GM20431 (cell line): Measurements from ENCODE around the gene PTPN21.

Experiments used
- in situ Hi-C: fragments of 300-500 bp; cut with MseI, MboI; formaldehyde crosslinking; loops from one replicate; pipeline ENCODE4 v1.15.0; 2020; ENCODE audit warnings: low sequenced_read_pairs; ENCODE audit not compliant: unreplicated experiment

PTPN21 gene

DNA sequence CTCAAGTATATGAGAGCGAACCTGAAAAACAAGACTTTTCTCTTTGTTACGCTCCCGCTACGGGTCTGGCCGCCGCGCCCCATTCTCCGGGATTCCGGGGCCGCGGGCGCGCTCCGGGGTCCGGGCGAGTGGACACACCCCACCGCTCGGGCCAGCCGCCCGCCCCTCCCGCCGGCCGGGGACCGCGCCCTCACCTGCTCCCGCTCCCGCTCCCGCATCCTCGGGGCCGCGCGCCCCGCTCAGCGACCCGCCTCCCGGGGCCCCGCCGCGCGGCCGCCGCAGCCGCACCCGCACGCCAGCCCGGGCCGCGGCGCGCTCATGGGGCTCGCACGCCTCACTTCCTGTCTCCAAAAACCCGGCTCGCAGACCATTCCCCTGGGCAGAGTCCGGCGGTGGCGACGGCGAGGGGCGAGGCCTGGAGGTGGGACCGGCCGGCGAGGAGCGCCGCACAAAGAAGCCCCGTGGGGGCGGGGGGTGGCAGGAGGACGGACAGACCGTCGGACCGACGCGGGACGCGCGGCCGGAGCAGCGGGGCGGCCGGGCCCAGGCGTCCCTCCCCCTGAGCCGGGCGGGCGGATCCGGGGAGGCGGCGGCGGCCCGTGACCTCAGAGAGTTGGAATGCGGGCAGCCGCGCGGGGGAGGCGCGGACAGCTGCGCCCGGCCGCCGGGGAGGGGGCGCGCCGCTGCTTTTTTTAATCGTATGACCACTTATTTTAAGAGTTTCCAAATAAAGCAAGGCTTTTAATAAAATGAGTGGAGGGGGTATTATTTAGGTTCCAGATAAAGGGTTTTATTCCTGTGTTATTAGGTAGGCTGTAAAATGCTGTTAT lies at the start of gene PTPN21:
Gene PTPN21 (minus strand): TSS at position 551 of the 830 bp plus-strand sequence. CDS start 4,590 bp downstream, outside the sequence.
- in situ Hi-C loops = no loop called here

DNA sequence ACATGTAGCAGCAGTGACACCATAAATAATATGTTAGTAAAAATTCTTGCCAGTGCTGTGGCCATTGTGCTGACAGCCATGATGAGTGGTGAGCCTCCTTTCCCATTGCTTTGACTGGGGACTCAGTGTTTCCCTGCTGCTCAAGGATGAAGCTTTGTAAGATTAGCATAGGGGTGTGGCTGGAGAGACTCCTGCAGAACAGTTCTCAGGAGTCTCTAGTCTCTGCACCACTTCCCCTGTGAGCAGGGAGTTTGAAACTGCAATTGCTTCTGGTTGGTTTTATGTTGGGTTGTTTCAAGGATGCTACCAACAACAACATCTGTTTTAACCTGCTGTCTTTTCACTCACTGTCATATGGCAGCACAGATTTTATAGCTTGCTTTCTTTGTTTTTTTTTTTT lies 49.4 kb upstream of the PTPN21 start:
- in situ Hi-C loops = no loop called here

- in situ Hi-C loops = no loop called here
Observed at GRCh38 chr14:88599761-88600439, 45.1 kb upstream of the PTPN21 start.

DNA sequence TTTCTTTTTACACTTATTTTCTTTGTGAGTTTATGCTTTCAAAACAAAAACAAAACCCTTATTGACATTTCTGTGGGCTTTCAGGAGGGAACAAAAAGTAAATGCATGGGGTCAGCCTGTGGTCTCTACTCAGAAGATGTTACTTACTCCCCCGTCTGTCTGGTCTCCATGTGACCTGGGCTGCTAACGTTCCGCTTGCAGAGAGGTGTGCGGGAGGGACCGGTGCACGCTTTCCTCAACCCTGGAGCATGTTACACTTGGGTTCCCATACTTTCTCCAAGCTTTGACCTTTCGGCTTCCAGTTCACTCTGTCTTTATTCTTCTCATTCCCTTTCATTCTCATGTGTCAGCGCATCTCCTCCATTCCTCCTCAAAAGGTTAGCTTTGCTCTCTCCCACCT lies 44.5 kb upstream of the PTPN21 start:
- in situ Hi-C loops = no loop called here

- in situ Hi-C loops = no loop called here
Observed at GRCh38 chr14:88598097-88598675, 43.4 kb upstream of the PTPN21 start.

DNA sequence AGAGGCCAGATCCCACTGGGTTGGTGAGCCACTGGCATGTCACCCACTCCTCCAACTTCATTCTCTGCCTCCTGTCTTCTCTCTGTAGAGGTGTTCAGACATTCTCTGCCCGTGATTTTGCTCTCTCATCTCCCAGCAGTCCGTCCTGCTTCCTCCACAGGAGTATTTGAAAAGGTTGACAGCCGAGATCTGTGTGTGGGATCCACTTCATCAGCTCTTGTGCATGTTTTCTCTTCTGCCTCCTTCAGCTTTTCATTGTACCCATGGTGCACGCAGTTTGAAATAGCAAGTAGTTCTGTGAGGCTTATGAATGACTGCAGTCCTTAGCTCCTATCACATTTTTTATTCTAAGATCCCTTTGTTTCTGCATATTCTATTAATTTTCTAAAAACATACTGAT lies 42.8 kb upstream of the PTPN21 start:
- in situ Hi-C loops = no loop called here

DNA sequence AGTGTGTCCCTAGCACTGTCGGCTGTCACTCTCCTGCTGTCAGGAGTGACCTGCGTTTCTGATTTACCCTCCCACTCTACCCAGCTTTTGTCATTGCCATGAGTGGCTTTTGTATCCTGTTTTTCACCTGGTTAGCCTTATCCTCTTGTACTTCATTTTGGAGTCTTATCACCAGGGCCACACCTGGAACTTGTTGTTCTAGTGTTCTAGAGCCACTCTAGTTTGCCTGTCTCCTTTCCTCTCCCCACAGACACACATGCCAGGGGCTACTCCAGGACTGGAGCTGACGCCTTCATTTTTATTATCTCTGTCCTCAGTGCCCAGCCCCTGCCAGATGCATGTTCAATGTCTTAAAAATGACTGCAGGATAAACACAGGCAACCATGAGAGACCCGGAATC lies 42.2 kb upstream of the PTPN21 start:
- in situ Hi-C loops = no loop called here

GRCh38 chr14:88592031-88592430 lies 37.2 kb upstream of the PTPN21 start:
- in situ Hi-C loops = no loop called here

DNA sequence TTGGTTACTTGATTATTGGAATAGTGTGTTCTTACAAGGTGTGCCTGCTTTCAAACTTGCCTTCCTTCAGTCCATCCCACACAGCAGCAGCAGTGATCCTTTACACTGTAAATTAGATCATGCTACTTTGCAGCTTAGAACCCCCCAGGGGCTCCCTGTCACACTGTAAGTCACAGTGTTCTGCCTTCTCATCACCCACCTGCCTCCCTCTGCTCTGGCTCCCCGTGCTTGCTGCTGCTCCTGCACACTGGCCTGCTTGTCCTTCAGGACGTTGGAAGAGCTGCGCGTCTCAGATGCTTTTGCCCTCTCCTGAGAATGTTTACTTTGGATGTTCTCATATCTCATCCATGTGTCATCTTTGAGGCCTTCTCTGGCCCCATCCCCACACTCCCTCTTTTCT lies 35.4 kb upstream of the PTPN21 start:
- in situ Hi-C loops = no loop called here

DNA sequence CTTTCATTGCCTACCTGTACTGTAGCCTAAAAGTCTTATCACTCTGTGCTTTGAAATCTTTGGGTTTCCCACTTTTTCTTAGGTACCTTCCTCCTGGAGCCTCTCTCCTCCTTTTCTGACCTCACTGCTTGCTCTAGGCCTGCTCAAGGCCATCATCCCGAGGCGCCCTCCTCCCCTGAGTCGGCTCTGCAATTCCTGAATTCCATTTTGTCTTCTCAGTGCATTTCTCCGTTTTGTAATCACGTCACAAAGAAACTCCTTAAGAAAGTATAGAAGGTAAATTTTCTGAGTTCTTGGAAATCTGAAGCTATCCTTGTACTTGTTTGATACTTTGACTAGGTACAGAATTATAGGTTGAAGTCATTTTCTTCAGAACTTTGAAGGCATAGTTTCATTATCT lies 33.3 kb upstream of the PTPN21 start:
- in situ Hi-C loops = no loop called here

GRCh38 chr14:88584451-88584850 lies 29.6 kb upstream of the PTPN21 start:
- in situ Hi-C loops = no loop called here

DNA sequence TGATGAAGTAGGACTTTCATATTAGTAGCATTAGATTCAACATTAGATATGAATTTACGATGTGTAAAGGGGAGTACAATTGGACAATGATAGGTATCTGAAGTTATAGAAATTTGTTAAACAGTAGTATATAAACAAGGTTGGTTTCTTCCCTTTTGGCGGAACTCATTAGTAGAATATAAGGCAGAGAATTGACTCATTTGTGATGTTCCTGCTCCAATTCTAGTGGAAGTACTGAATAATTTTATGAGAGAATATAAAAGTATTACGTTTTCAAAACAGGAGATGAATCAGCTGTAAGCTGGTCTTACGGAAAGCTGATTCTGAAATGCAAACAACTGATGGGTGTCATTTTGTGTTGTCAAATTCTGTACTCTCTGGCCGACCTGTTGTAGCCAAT lies 21.4 kb upstream of the PTPN21 start:
- in situ Hi-C loops = no loop called here

DNA sequence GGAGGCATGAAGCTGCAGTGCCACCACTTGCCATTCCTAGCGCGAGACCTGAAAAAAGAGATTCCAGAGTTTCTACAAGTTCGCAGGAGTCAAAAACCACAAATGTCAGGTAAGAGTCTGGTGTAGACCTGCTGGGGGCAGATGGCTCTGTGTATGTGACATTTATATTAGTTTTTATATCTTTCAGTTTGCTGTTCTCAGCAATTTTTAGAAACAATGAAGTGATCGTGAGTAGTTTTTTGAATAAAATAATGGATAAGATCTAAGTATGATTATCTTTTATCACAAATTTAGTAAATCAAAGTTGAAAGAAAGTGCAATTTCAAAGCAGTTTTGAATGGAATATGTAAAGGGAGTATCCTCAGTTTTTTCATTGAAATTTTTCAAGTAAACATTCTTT lies 17.3 kb upstream of the PTPN21 start:
- in situ Hi-C loops = no loop called here

DNA sequence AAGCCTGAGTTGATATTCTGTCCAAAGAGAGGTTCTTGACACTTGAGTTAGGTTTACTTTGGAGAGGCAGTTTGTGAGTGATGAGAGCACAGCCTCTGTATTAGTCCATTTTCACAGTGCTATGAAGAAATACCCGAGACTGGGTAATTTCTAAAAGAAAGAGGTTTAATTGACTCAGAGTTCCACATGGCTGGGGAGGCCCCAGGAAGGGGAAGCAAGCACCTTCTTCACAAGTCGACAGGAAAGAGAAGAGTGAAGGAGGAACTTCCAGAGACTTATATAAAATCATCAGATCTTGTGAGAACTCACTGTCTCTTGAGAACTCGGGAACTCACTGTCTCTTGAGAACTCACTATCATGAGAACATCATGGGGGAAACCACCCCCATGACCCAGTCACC lies 13.4 kb upstream of the PTPN21 start:
- in situ Hi-C loops = no loop called here

DNA sequence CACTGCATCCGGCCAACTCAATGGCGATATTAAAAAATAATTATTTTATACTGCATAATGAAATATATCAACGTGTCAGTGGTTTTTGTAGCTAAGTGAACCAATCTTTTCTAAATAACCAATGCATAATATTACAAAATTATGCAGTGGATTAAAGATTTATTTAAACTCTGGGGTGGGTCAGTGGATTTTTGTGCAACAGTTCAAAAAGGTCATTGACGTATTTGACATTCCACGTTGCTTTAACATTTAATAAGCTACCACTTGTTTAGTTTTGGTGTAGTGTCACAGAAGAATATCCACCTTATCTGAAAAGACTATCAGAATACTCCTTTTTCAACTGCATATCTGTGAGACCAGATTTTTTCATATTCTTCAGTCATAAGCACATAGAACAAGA lies 10.6 kb upstream of the PTPN21 start:
- in situ Hi-C loops = no loop called here

GRCh38 chr14:88563845-88564244 lies 9.0 kb upstream of the PTPN21 start:
- in situ Hi-C loops = no loop called here

GRCh38 chr14:88562831-88563686 lies 8.3 kb upstream of the PTPN21 start, which contains the start of gene ZC3H14:
Gene ZC3H14, plus strand, starts transcription at chr14:88563037. Its CDS starts 97 bp downstream, at chr14:88563134.
- in situ Hi-C loops = no loop called here

GRCh38 chr14:88562532-88562830 lies 7.7 kb upstream of the PTPN21 start:
- in situ Hi-C loops = no loop called here

DNA sequence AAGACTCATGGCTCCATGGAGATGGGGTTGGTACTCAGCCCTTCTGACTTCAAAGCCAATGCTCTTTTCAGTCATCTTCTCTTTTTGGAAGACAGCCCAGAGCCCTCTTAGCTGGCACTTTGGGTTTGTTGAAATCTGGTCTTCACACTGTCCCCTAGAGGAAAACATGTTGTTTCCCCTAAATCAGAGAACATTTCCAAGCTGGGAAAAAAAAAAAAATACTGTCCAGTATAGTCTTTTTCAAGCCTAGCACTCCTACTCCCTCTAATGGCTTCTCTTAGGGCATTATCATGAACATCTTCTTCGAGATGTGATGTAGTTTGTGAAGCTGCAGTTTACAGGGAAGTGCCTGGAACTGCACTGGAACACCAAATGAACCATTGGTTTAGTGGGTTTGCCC lies 5.0 kb upstream of the PTPN21 start:
- in situ Hi-C loops = no loop called here

GRCh38 chr14:88556581-88556980 lies 1.8 kb upstream of the PTPN21 start:
- in situ Hi-C loops = no loop called here
